Bronchial epithelial cell (primary cell): ENCODE data around the gene RETREG1. TPM values are rescaled to one million over a fixed set of nuclear protein-coding genes. Genes with fewer than 3 reads are reported as not detected.
A peak's percentile ranks its signal among the peaks of the same experiment; 100 is the strongest.

Experiments
- DNase-seq: peaks from one replicate; pipeline ENCODE4 v3.0.0-alpha.2; 2010; ENCODE audit warnings: low read depth
- FAIRE-seq: peaks from 2 replicates; lab custom pipeline; 2011; peaks lifted over from hg19 to GRCh38; lab: Jason Lieb, UNC
- H3K27me3 ChIP-seq: 2 replicates; pipeline ENCODE4 v1.5.1; 2011; ENCODE audit warnings: low read length; ENCODE audit not compliant: control insufficient read depth, insufficient read depth
- H3K36me3 ChIP-seq: 2 replicates; pipeline ENCODE4 v1.5.1; 2011; ENCODE audit warnings: low read length; ENCODE audit not compliant: control insufficient read depth, insufficient read depth
- H3K4me3 ChIP-seq: 2 replicates; pipeline ENCODE4 v1.5.1; 2011; ENCODE audit warnings: mild to moderate bottlenecking, low read depth, low read length, control low read depth
- total RNA-seq: library from RNA; depleted of rRNA; stranded (reverse); fragments of >200 nt; gene quantifications from 2 replicates; pipeline ENCODE4 v1.2.1, GENCODE V29; 2014
- TF ChIP-seq, protein P1 (sequence below): IDR thresholded peaks from 2 replicates; pipeline ENCODE4 v1.5.1; 2011; ENCODE audit warnings: mild to moderate bottlenecking, moderate library complexity, low read length, control low read depth, inconsistent platforms; ENCODE audit not compliant: insufficient read depth, severe bottlenecking

Gene RETREG1
- 0.53 and 1.2 TPM in 2 replicates for total RNA-seq

- H3K4me3 ChIP-seq, result peak within 1 kb of the TSS; percentile 46
- DNase-seq, result peak; percentile 4
- no peaks in the 10 kb centered on the region for H3K36me3 ChIP-seq
- H3K27me3 ChIP-seq, result peaks cover 10% of the 10 kb centered on the region
- TF ChIP-seq, protein P1, sequence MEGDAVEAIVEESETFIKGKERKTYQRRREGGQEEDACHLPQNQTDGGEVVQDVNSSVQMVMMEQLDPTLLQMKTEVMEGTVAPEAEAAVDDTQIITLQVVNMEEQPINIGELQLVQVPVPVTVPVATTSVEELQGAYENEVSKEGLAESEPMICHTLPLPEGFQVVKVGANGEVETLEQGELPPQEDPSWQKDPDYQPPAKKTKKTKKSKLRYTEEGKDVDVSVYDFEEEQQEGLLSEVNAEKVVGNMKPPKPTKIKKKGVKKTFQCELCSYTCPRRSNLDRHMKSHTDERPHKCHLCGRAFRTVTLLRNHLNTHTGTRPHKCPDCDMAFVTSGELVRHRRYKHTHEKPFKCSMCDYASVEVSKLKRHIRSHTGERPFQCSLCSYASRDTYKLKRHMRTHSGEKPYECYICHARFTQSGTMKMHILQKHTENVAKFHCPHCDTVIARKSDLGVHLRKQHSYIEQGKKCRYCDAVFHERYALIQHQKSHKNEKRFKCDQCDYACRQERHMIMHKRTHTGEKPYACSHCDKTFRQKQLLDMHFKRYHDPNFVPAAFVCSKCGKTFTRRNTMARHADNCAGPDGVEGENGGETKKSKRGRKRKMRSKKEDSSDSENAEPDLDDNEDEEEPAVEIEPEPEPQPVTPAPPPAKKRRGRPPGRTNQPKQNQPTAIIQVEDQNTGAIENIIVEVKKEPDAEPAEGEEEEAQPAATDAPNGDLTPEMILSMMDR, result no peak
- FAIRE-seq, result no peak
Measured at GRCh38 chr5:16616536-16617273, at the start of gene RETREG1. Gene RETREG1, minus strand, starts transcription at chr5:16616997. Its CDS starts 26 bp downstream, at chr5:16616971.

DNA sequence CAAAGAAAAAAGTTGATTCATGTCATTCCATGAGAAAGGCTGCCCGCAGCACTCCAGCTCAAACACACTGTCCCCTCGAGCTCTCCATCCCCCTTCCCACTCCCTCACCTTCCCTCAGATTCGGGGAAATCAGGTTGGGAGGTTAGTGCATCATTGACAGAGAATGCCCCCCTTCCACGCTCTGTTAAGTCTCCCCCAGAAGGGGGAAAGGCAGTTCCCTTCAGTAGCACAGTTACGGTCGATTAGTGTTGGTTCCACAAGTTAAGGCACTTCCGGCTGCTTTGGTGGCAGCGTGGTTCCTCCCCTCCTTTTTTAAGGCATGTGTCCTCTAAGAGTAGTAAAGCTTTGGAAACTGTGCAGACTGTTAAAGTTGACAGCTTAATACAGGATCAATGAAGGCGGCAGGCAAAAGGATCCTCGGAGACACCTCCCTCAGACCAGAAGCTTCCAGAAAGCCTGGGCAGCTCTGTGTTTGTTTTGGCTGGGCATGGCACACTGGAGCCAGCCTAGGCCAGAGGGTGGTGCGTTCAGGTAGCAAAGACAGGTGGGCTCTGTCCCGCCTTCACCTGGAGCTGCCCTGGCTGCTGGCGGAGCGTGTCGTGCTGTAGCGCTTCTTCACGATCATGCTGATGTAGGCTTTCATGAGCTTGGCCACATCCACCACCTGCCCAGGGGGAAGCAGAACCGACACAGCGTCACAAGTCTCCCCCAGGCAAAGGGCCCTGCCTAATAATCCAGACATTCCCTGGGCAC is 49.5 kb upstream of the RETREG1 start:
- no peaks in the 10 kb centered on the region for H3K27me3 ChIP-seq
- peaks cover 26% of the 10 kb centered on the region for H3K36me3 ChIP-seq
- TF ChIP-seq, protein P1, result no peak
- FAIRE-seq, result peak; percentile 91
- DNase-seq, result no peak
- H3K4me3 ChIP-seq, result no peak overlapping the region

DNA sequence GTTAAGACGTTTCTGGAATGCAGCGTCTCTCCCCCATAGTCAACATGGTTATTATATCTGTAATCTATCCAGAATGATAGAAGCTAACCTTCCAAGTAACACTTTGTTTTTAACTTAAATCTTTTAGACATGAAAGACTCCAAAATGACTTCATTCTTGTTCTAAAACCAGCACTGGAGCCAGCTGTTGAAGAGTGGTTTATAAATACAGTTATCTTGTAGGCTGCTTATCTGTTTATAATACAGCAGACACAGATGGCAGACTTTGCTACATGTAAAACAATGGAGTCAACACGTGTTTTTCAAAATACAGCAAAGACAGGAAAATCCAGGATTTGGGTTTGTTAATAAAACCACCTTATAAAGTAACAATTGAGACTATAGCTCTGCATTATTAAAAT is 48.8 kb upstream of the RETREG1 start:
- Histone ChIP-seq H3K27me3 (no peaks in the 10 kb centered on the region), H3K4me3 (no peak overlapping the region), H3K36me3 (peaks cover 21% of the 10 kb centered on the region)
- no peak for DNase-seq
- TF ChIP-seq, protein P1, result no peak
- no peak for FAIRE-seq

GRCh38 chr5:16664368-16664767 is 47.6 kb upstream of the RETREG1 start:
- H3K4me3 ChIP-seq, result no peak overlapping the region
- DNase-seq, result no peak
- TF ChIP-seq, protein P1, result no peak
- H3K36me3 ChIP-seq, result peaks cover 17% of the 10 kb centered on the region
- FAIRE-seq, result no peak
- H3K27me3 ChIP-seq, result no peaks in the 10 kb centered on the region

GRCh38 chr5:16663840-16664239 is 47.0 kb upstream of the RETREG1 start:
- TF ChIP-seq, protein P1, result no peak
- no peaks in the 10 kb centered on the region for H3K27me3 ChIP-seq
- FAIRE-seq (no peak), DNase-seq (no peak)
- H3K36me3 ChIP-seq, result peaks cover 15% of the 10 kb centered on the region
- no peak overlapping the region for H3K4me3 ChIP-seq
